Measurements from ENCODE around the gene PILRA. TPM values are rescaled to one million over a fixed set of nuclear protein-coding genes. Genes with fewer than 3 reads are reported as not detected.
"Not testable (repeated sequence)": the region's sequence is repeated elsewhere in the genome, so short reads cannot be mapped to it uniquely, and the experiment has no call there.

The PILRA gene
- total RNA-seq (1 to 10 TPM; 2.8 to 3.5 TPM), polyA plus RNA-seq (1 to 10 TPM; 1.5 to 3.5 TPM)

GRCh38 chr7:100373261-100373831 lies at the start of gene PILRA:
TSS of gene PILRA (plus strand) at chr7:100373487. CDS start at chr7:100373657, 170 bp downstream.
- peak within 1 kb of the TSS; percentile 57 to 72 for H3K27ac ChIP-seq (ENCODE audit: low read depth in 1 of 2, low read length in 2 of 2)
- 50% methylated on average over 12 of the region's 12 CpGs for WGBS
- H3K9ac ChIP-seq (ENCODE audit: low read depth in 1 of 2, low read length in 2 of 2): no peak within 1 kb of the TSS
- no peak for DNase-seq (ENCODE audit: low spot score)
- TF ChIP-seq RXRA (IDR thresholded peaks at IDR 0.05) (no peak), GABPA (IDR thresholded peaks at IDR 0.05 in 1 of 2, conservative IDR thresholded peaks at IDR 0.05 in 1 of 2) (no peak), JUND (IDR thresholded peaks at IDR 0.05) (no peak), NR2F2 (IDR thresholded peaks at IDR 0.05) (no peak), RAD21 (IDR thresholded peaks at IDR 0.05) (no peak), EGR1 (IDR thresholded peaks at IDR 0.05; ENCODE audit: low read depth in 2 of 2) (no peak), ATF3 (IDR thresholded peaks at IDR 0.05) (no peak), FOXA2 (IDR thresholded peaks at IDR 0.05) (no peak), MAX (IDR thresholded peaks at IDR 0.05) (no peak), HNF4A (conservative IDR thresholded peaks at IDR 0.05) (no peak), FOXA1 (IDR thresholded peaks at IDR 0.05) (no peak), YY1 (IDR thresholded peaks at IDR 0.05) (no peak)
- TF ChIP-seq, protein P1, sequence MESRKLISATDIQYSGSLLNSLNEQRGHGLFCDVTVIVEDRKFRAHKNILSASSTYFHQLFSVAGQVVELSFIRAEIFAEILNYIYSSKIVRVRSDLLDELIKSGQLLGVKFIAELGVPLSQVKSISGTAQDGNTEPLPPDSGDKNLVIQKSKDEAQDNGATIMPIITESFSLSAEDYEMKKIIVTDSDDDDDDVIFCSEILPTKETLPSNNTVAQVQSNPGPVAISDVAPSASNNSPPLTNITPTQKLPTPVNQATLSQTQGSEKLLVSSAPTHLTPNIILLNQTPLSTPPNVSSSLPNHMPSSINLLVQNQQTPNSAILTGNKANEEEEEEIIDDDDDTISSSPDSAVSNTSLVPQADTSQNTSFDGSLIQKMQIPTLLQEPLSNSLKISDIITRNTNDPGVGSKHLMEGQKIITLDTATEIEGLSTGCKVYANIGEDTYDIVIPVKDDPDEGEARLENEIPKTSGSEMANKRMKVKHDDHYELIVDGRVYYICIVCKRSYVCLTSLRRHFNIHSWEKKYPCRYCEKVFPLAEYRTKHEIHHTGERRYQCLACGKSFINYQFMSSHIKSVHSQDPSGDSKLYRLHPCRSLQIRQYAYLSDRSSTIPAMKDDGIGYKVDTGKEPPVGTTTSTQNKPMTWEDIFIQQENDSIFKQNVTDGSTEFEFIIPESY (IDR thresholded peaks at IDR 0.05): no peak
- TF ChIP-seq, protein P2, sequence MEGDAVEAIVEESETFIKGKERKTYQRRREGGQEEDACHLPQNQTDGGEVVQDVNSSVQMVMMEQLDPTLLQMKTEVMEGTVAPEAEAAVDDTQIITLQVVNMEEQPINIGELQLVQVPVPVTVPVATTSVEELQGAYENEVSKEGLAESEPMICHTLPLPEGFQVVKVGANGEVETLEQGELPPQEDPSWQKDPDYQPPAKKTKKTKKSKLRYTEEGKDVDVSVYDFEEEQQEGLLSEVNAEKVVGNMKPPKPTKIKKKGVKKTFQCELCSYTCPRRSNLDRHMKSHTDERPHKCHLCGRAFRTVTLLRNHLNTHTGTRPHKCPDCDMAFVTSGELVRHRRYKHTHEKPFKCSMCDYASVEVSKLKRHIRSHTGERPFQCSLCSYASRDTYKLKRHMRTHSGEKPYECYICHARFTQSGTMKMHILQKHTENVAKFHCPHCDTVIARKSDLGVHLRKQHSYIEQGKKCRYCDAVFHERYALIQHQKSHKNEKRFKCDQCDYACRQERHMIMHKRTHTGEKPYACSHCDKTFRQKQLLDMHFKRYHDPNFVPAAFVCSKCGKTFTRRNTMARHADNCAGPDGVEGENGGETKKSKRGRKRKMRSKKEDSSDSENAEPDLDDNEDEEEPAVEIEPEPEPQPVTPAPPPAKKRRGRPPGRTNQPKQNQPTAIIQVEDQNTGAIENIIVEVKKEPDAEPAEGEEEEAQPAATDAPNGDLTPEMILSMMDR (IDR thresholded peaks at IDR 0.05; ENCODE audit: low read depth, low read length, missing input control): no peak
- TF ChIP-seq, protein P3, sequence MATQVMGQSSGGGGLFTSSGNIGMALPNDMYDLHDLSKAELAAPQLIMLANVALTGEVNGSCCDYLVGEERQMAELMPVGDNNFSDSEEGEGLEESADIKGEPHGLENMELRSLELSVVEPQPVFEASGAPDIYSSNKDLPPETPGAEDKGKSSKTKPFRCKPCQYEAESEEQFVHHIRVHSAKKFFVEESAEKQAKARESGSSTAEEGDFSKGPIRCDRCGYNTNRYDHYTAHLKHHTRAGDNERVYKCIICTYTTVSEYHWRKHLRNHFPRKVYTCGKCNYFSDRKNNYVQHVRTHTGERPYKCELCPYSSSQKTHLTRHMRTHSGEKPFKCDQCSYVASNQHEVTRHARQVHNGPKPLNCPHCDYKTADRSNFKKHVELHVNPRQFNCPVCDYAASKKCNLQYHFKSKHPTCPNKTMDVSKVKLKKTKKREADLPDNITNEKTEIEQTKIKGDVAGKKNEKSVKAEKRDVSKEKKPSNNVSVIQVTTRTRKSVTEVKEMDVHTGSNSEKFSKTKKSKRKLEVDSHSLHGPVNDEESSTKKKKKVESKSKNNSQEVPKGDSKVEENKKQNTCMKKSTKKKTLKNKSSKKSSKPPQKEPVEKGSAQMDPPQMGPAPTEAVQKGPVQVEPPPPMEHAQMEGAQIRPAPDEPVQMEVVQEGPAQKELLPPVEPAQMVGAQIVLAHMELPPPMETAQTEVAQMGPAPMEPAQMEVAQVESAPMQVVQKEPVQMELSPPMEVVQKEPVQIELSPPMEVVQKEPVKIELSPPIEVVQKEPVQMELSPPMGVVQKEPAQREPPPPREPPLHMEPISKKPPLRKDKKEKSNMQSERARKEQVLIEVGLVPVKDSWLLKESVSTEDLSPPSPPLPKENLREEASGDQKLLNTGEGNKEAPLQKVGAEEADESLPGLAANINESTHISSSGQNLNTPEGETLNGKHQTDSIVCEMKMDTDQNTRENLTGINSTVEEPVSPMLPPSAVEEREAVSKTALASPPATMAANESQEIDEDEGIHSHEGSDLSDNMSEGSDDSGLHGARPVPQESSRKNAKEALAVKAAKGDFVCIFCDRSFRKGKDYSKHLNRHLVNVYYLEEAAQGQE (IDR thresholded peaks at IDR 0.05): no peak
- no peak within 1 kb of the TSS for H3K4me3 ChIP-seq (ENCODE audit: low read depth in 1 of 3, low read length in 3 of 3)
- H3K9me3 ChIP-seq (ENCODE audit: control insufficient read depth in 4 of 4, low read length in 3 of 4): no peaks in the 10 kb centered on the region
- no peaks in the 10 kb centered on the region for H3K27me3 ChIP-seq (ENCODE audit: control insufficient read depth in 4 of 4, insufficient read depth in 4 of 4, low read length in 3 of 4)
- no peaks in the 10 kb centered on the region for H3K36me3 ChIP-seq (ENCODE audit: control insufficient read depth in 4 of 4, insufficient read depth in 3 of 4, low read depth in 1 of 4, low read length in 3 of 4)
- H3K4me1 ChIP-seq (ENCODE audit: control insufficient read depth in 4 of 4, insufficient read depth in 4 of 4, low read length in 3 of 4): no peaks in the 10 kb centered on the region

GRCh38 chr7:100324194-100324593 lies 49.1 kb upstream of the PILRA start:
- H3K9ac ChIP-seq (ENCODE audit: low read depth in 1 of 2, low read length in 2 of 2); DNase-seq (ENCODE audit: low spot score); H3K4me3 ChIP-seq (ENCODE audit: low read depth in 1 of 3, low read length in 3 of 3); H3K4me1 ChIP-seq (ENCODE audit: control insufficient read depth in 4 of 4, insufficient read depth in 4 of 4, low read length in 3 of 4); H3K27ac ChIP-seq (ENCODE audit: low read depth in 1 of 2, low read length in 2 of 2); H3K36me3 ChIP-seq (ENCODE audit: control insufficient read depth in 4 of 4, insufficient read depth in 3 of 4, low read depth in 1 of 4, low read length in 3 of 4); H3K9me3 ChIP-seq (ENCODE audit: control insufficient read depth in 4 of 4, low read length in 3 of 4); H3K27me3 ChIP-seq (ENCODE audit: control insufficient read depth in 4 of 4, insufficient read depth in 4 of 4, low read length in 3 of 4): not testable (repeated sequence)
- WGBS: 96% methylated on average over 13 of the region's 13 CpGs

- H3K9me3 ChIP-seq (ENCODE audit: control insufficient read depth in 4 of 4, low read length in 3 of 4); DNase-seq (ENCODE audit: low spot score); H3K4me3 ChIP-seq (ENCODE audit: low read depth in 1 of 3, low read length in 3 of 3); H3K36me3 ChIP-seq (ENCODE audit: control insufficient read depth in 4 of 4, insufficient read depth in 3 of 4, low read depth in 1 of 4, low read length in 3 of 4); H3K9ac ChIP-seq (ENCODE audit: low read depth in 1 of 2, low read length in 2 of 2); H3K4me1 ChIP-seq (ENCODE audit: control insufficient read depth in 4 of 4, insufficient read depth in 4 of 4, low read length in 3 of 4); H3K27me3 ChIP-seq (ENCODE audit: control insufficient read depth in 4 of 4, insufficient read depth in 4 of 4, low read length in 3 of 4); H3K27ac ChIP-seq (ENCODE audit: low read depth in 1 of 2, low read length in 2 of 2): not testable (repeated sequence)
- 83% methylated on average over 9 of the region's 9 CpGs for WGBS
Measured at GRCh38 chr7:100325671-100326070, 47.6 kb upstream of the PILRA start.
